H4 (cell line): Measurements from ENCODE around the gene RAX. TPM values are rescaled to one million over a fixed set of nuclear protein-coding genes. Genes with fewer than 3 reads are reported as not detected.
"Not testable (repeated sequence)": the region's sequence is repeated elsewhere in the genome, so short reads cannot be mapped to it uniquely, and the experiment has no call there.

Experiments used
- DNase-seq: peaks from one replicate; pipeline ENCODE4 v3.0.0-alpha.2; 2015; ENCODE audit warnings: low spot score
- total RNA-seq: library from RNA; depleted of rRNA; stranded (reverse); fragments of >200 nt; shearing (Covaris generic); gene quantifications from 2 replicates; pipeline ENCODE4 v1.2.3, GENCODE V29; 2014

The RAX gene
- total RNA-seq, 1 experiment from 2014 or later: not detected

- DNase-seq: no peak
These were observed 692 bp upstream of the RAX start for GRCh38 chr18:59273759-59274532.

- no peak for DNase-seq
These were observed 899 bp downstream of the RAX start for GRCh38 chr18:59272221-59272888.

- no peak for DNase-seq
These were observed 1.5 kb downstream of the RAX start for GRCh38 chr18:59271606-59272220.

GRCh38 chr18:59270689-59271257 is 2.5 kb downstream of the RAX start:
- peak; percentile 36 for DNase-seq

GRCh38 chr18:59269563-59270119 is 3.6 kb downstream of the RAX start:
- DNase-seq: no peak

GRCh38 chr18:59268721-59269562 is 4.3 kb downstream of the RAX start:
- DNase-seq: no peak

- no peak for DNase-seq
These were observed 5.0 kb downstream of the RAX start for GRCh38 chr18:59268127-59268720.

GRCh38 chr18:59267503-59268126 is 5.6 kb downstream of the RAX start:
- DNase-seq: no peak

- no peak for DNase-seq
These were observed 6.3 kb downstream of the RAX start for GRCh38 chr18:59266886-59267502.

GRCh38 chr18:59266459-59266858 is 6.8 kb downstream of the RAX start:
- no peak for DNase-seq

- no peak for DNase-seq
These were observed 7.3 kb downstream of the RAX start for GRCh38 chr18:59265974-59266369.

GRCh38 chr18:59265246-59265973 is 7.8 kb downstream of the RAX start:
- peak; percentile 21 for DNase-seq

GRCh38 chr18:59264651-59265245 is 8.5 kb downstream of the RAX start:
- no peak for DNase-seq

GRCh38 chr18:59264121-59264571 is 9.1 kb downstream of the RAX start:
- no peak for DNase-seq

GRCh38 chr18:59263661-59264060 is 9.6 kb downstream of the RAX start:
- no peak for DNase-seq

- not testable (repeated sequence) for DNase-seq
These were observed 11.0 kb downstream of the RAX start for GRCh38 chr18:59262243-59262642.

- DNase-seq: not testable (repeated sequence)
These were observed 11.4 kb downstream of the RAX start for GRCh38 chr18:59261842-59262241.

- not testable (repeated sequence) for DNase-seq
These were observed 17.8 kb downstream of the RAX start for GRCh38 chr18:59255491-59255890.
